ENCODE data around the gene BCL2L12. TPM values are rescaled to one million over a fixed set of nuclear protein-coding genes. Genes with fewer than 3 reads are reported as not detected.

BCL2L12 gene
- total and polyA plus RNA-seq, 2 of the 13 experiments (the other 11 are each of a cell fraction or from before 2014, with no cell fraction given), result 26.8 to 40.8 TPM

- peak; percentile 95 for TF ChIP-seq CTCF (CRISPR knock-in tag; IDR thresholded peaks at IDR 0.05)
- TF ChIP-seq RFX3 (CRISPR knock-in tag; IDR thresholded peaks at IDR 0.05), result peak; percentile 64; the same call in 1 of the 2 replicates
- TF ChIP-seq STAT6 (CRISPR knock-in tag; IDR thresholded peaks at IDR 0.05; ENCODE audit: borderline replicate concordance), result no peak
- no peak for TF ChIP-seq RCOR2 (CRISPR knock-in tag; IDR thresholded peaks at IDR 0.05)
- no peak for TF ChIP-seq ZBTB46 (CRISPR knock-in tag; IDR thresholded peaks at IDR 0.05; ENCODE audit: borderline replicate concordance)
- no peak for TF ChIP-seq WIZ (CRISPR knock-in tag; IDR thresholded peaks at IDR 0.05)
- 0 out of 2 replicates have a peak, but pooled peaks have one; percentile 17 for TF ChIP-seq ELF3 (CRISPR knock-in tag; IDR thresholded peaks at IDR 0.05)
- TF ChIP-seq TEAD3 (CRISPR knock-in tag; optimal IDR thresholded peaks at IDR 0.05; ENCODE audit: borderline replicate concordance), result peak; percentile 39
- no peak for TF ChIP-seq RELA (CRISPR knock-in tag; IDR thresholded peaks at IDR 0.05)
- no peak for TF ChIP-seq U2AF2 (IDR thresholded peaks at IDR 0.05; ENCODE audit: low read depth, low read length)
- TF ChIP-seq GZF1 (CRISPR knock-in tag; IDR thresholded peaks at IDR 0.05), result no peak
- no peak for TF ChIP-seq RFXANK (CRISPR knock-in tag; IDR thresholded peaks at IDR 0.05)
- peak; percentile 93 for TF ChIP-seq XRCC5 (optimal IDR thresholded peaks at IDR 0.05; ENCODE audit: low read length)
- TF ChIP-seq MZF1 (CRISPR knock-in tag; IDR thresholded peaks at IDR 0.05; ENCODE audit: borderline replicate concordance), result no peak
- no peak for TF ChIP-seq ZFP90 (CRISPR knock-in tag; IDR thresholded peaks at IDR 0.05; ENCODE audit: borderline replicate concordance)
- peak; percentile 91 for TF ChIP-seq ZNF687 (CRISPR knock-in tag; IDR thresholded peaks at IDR 0.05)
Observed at GRCh38 chr19:49680421-49681351, 15.0 kb downstream of the BCL2L12 start (continued).

Measured in HepG2 (cell line).